Right atrium auricular region (tissue), 2 donors: Measurements from ENCODE around the gene SVBP. TPM values are rescaled to one million over a fixed set of nuclear protein-coding genes. Genes with fewer than 3 reads are reported as not detected.

Source experiments
- DNase-seq: peaks from one replicate; pipeline ENCODE4 v3.0.0-alpha.2; 2019; ENCODE audit warnings: low spot score
- H3K27ac ChIP-seq, 2 donors: fragments of 200-600 bp; sonication (generic); 1 replicate in 1 of 2; 2 replicates in 1 of 2; pipeline ENCODE4 v1.5.1; 2016 to 2019
- H3K27me3 ChIP-seq, 2 donors: fragments of 200-600 bp; sonication (generic); one replicate each; pipeline versions ENCODE4 v1.5.1 to v1.6.0; 2017 to 2019
- H3K36me3 ChIP-seq: fragments of 200-600 bp; sonication (generic); one replicate; pipeline ENCODE4 v1.5.1; 2016
- H3K4me1 ChIP-seq, 2 donors: fragments of 200-600 bp; sonication (generic); one replicate each; pipeline versions ENCODE4 v1.5.1 to v1.6.0; 2017 to 2019
- H3K4me3 ChIP-seq, 2 donors: fragments of 200-600 bp; sonication (generic); 1 replicate in 1 of 2; 2 replicates in 1 of 2; pipeline ENCODE4 v1.5.1; 2017 to 2019; ENCODE audit warnings: mild to moderate bottlenecking in 1 of 2, moderate library complexity in 1 of 2
- H3K9me3 ChIP-seq, 2 donors: fragments of 200-600 bp; sonication (generic); one replicate each; pipeline ENCODE4 v1.5.1; 2019
- total RNA-seq, 2 donors: library from RNA; depleted of rRNA; stranded (reverse); fragments of >200 nt; gene quantifications; one replicate each; pipeline ENCODE4 v1.1.0, GENCODE V29; 2016
- TF ChIP-seq, protein P1 (sequence below), 2 donors: fragments of 200-600 bp; sonication (generic); IDR thresholded peaks; one replicate each; pipeline ENCODE4 v1.5.1; 2019; ENCODE audit warnings: antibody characterized with exemption in 2 of 2

SVBP gene
- total RNA-seq, 2 donors from 2014 or later = 14.5 to 22.1 TPM

- Histone ChIP-seq H3K27ac (no peak overlapping the region), H3K4me3 (no peak overlapping the region), H3K9me3 (no peaks in the 10 kb centered on the region), H3K27me3 (no peaks in the 10 kb centered on the region), H3K4me1 (peaks cover 0 to 32% of the 10 kb centered on the region in 2 donors), H3K36me3 (peaks cover 11% of the 10 kb centered on the region)
- DNase-seq = no peak
- TF ChIP-seq, protein P1, sequence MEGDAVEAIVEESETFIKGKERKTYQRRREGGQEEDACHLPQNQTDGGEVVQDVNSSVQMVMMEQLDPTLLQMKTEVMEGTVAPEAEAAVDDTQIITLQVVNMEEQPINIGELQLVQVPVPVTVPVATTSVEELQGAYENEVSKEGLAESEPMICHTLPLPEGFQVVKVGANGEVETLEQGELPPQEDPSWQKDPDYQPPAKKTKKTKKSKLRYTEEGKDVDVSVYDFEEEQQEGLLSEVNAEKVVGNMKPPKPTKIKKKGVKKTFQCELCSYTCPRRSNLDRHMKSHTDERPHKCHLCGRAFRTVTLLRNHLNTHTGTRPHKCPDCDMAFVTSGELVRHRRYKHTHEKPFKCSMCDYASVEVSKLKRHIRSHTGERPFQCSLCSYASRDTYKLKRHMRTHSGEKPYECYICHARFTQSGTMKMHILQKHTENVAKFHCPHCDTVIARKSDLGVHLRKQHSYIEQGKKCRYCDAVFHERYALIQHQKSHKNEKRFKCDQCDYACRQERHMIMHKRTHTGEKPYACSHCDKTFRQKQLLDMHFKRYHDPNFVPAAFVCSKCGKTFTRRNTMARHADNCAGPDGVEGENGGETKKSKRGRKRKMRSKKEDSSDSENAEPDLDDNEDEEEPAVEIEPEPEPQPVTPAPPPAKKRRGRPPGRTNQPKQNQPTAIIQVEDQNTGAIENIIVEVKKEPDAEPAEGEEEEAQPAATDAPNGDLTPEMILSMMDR (IDR thresholded peaks at IDR 0.05) = no peak
Observed at GRCh38 chr1:42769811-42770210, 47.4 kb downstream of the SVBP start.

DNA sequence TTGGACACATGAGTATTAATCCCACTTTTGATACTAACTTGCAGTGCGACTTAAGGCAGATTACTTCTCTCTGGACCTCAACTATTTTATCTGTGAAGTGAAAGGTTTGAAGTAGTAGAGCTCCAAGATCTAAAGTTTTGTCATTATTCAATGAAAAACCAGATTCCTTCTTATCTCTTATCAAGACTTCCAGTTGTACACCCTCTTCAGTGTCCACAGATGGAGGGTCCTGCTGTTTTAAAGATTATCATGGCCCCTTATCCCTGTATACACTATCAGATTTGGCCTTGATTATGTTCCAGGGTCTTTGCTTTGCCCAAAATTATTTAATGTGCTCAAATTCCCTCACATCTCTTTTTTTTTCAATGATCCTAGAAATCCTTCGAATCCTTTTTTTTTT is 49.0 kb downstream of the SVBP start:
- H3K27ac ChIP-seq = no peak overlapping the region

DNA sequence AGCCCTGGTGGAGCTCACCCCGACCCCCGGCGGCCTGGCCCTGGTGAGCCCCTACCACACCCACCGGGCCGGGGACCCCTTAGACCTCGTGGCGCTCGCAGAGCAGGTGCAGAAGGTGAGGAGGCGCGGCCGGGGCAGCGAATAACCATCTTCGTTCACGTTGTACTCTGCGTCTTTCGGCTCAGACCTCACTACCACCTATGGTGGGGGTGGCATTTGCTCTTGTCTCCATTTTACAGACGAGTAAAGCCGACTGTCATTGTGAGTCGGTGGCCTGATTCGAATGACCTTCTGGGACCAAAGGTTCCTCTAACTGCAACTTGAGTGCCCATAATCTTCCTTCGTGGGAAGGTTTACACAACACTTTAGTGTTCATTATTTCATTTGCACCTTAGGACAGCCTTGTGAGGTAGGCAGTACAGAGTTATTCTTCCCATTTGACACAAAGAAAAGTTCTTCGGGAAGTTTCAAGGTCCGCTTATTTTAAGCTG is 49.6 kb downstream of the SVBP start:
- no peak for DNase-seq
- Histone ChIP-seq H3K4me3 (peak overlapping the region; percentile 90 to 94), H3K27me3 (no peaks in the 10 kb centered on the region), H3K27ac (peak overlapping the region; percentile 91 to 93), H3K9me3 (no peaks in the 10 kb centered on the region), H3K4me1 (peaks cover 0 to 42% of the 10 kb centered on the region in 2 donors), H3K36me3 (no peaks in the 10 kb centered on the region)
- TF ChIP-seq, protein P1 (IDR thresholded peaks at IDR 0.05) = no peak

More for the DNA sequence above, 49.0 kb downstream of the SVBP start:
- peak overlapping the region; percentile 90 to 94 for H3K4me3 ChIP-seq
- TF ChIP-seq, protein P1 (IDR thresholded peaks at IDR 0.05) = no peak
- H3K4me1 ChIP-seq = peaks cover 0 to 42% of the 10 kb centered on the region in 2 donors
- no peaks in the 10 kb centered on the region for H3K36me3 ChIP-seq
- H3K9me3 ChIP-seq = no peaks in the 10 kb centered on the region
- no peaks in the 10 kb centered on the region for H3K27me3 ChIP-seq
- no peak for DNase-seq

- Histone ChIP-seq H3K4me3 (peak within 1 kb of the TSS; percentile 90 to 94), H3K27ac (peak within 1 kb of the TSS; percentile 91 to 93), H3K36me3 (peaks cover 5% of the 10 kb centered on the region), H3K27me3 (no peaks in the 10 kb centered on the region), H3K4me1 (peaks cover 0 to 42% of the 10 kb centered on the region in 2 donors), H3K9me3 (no peaks in the 10 kb centered on the region)
- peak; percentile 100 for DNase-seq
- TF ChIP-seq, protein P1 (IDR thresholded peaks at IDR 0.05) = no peak
Observed at GRCh38 chr1:42766741-42767509, 50.3 kb downstream of the SVBP start, which contains the start of the genes C1orf50 and P3H1. Gene C1orf50 (plus strand): TSS chr1:42767249. CDS start chr1:42767312, 63 bp downstream. Gene P3H1 (minus strand): TSS chr1:42767028. CDS start chr1:42766971, 57 bp downstream.

GRCh38 chr1:42765832-42766740 is 51.1 kb downstream of the SVBP start:
- H3K27me3 ChIP-seq = no peaks in the 10 kb centered on the region
- H3K4me3 ChIP-seq = peak overlapping the region; percentile 90 to 94
- DNase-seq = no peak
- TF ChIP-seq, protein P1 (IDR thresholded peaks at IDR 0.05) = peak; percentile 19 to 57
- H3K27ac ChIP-seq = peak overlapping the region; percentile 90 to 93
- peaks cover 7% of the 10 kb centered on the region for H3K36me3 ChIP-seq
- H3K9me3 ChIP-seq = no peaks in the 10 kb centered on the region
- H3K4me1 ChIP-seq = peaks cover 0 to 42% of the 10 kb centered on the region in 2 donors
